Measurements from ENCODE around the gene MARK2. TPM values are rescaled to one million over a fixed set of nuclear protein-coding genes. Genes with fewer than 3 reads are reported as not detected.

The MARK2 gene
- total and polyA plus RNA-seq, 2 donors (not counting 1 experiment from before 2014, with no cell fraction given): 6.4 to 12.3 TPM

DNA sequence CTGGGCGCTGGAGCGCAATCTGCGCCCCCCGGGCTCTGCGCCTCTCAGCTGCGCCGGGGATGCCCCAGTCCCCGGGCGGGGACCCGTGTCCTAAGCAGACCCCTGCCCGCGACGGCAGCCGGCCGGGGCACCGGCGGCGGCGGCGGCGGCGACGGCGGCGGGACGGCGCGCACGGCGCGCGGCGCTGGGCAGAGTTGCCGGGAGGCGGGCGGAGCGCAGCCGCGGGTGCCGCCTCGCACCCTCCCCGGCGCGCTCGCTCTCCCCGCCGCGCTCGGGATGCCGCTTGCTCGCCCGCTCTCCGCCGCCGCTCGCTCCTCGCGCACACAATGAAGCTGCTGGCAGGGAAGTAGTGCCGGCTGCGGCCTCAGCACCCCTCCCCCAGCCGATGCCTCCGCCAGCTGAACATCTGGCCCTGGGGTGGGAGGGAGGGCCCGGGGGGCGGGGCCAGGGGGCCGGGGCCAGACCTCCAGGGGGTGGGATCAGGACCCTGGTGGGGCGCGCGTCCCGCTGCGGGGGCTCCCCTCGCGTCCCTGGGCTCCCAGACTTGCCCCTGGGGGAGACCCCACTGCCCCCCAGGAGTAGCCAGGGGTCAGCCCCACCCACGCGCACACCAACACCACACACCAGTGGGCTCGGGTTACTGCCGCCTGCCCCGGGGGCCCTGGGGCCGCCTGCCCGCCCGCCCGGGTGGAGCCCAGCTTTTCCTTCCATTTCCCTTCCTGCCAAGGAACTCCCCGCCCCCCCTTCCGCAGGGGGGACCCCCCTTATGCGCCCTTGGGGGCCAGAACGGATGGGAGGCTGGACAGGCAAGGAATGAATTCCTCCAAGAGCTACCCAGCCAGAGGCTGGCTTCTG, 78.2 kb downstream of the MARK2 start, which contains the start of gene RCOR2:
TSS of gene RCOR2 (minus strand) at position 328 of the 855 bp plus-strand sequence. CDS start 708 bp downstream, outside the sequence.
- peaks cover 2% of the 10 kb centered on the region for H3K36me3 ChIP-seq (ENCODE audit: control insufficient read depth, insufficient read depth, low read length)
- peak; percentile 80 to 90 for DNase-seq (ENCODE audit: low read depth in 2 of 2)
- no peaks in the 10 kb centered on the region for H3K79me2 ChIP-seq (ENCODE audit: control insufficient read depth, insufficient read depth, low read length)
- H3K9ac ChIP-seq (ENCODE audit: insufficient read depth, low read length): peak within 1 kb of the TSS; percentile 32
- H3K27me3 ChIP-seq (ENCODE audit: control insufficient read depth, insufficient read depth, low read length): peaks cover 3% of the 10 kb centered on the region
- peak within 1 kb of the TSS; percentile 85 for H3K4me2 ChIP-seq (ENCODE audit: extremely low read depth, insufficient read depth, low read length)
- no peaks in the 10 kb centered on the region for H4K20me1 ChIP-seq (ENCODE audit: control insufficient read depth, extremely low read depth, insufficient read depth, low read length)
- H3K4me3 ChIP-seq (replicated peaks in 1 of 4; ENCODE audit: control extremely low read depth in 1 of 4, insufficient read depth in 1 of 4, low read depth in 3 of 4, low read length in 4 of 4): peak within 1 kb of the TSS; percentile 49 to 65 (median 62)
- H3K27ac ChIP-seq (ENCODE audit: insufficient read depth, low read length): peak within 1 kb of the TSS; percentile 27
- peaks cover 19% of the 10 kb centered on the region for H3K4me1 ChIP-seq (ENCODE audit: control insufficient read depth, extremely low read depth, insufficient read depth, low read length)
- TF ChIP-seq EZH2 (IDR thresholded peaks at IDR 0.05; ENCODE audit: low read length, missing control alignments): no peak
- TF ChIP-seq, protein P1, sequence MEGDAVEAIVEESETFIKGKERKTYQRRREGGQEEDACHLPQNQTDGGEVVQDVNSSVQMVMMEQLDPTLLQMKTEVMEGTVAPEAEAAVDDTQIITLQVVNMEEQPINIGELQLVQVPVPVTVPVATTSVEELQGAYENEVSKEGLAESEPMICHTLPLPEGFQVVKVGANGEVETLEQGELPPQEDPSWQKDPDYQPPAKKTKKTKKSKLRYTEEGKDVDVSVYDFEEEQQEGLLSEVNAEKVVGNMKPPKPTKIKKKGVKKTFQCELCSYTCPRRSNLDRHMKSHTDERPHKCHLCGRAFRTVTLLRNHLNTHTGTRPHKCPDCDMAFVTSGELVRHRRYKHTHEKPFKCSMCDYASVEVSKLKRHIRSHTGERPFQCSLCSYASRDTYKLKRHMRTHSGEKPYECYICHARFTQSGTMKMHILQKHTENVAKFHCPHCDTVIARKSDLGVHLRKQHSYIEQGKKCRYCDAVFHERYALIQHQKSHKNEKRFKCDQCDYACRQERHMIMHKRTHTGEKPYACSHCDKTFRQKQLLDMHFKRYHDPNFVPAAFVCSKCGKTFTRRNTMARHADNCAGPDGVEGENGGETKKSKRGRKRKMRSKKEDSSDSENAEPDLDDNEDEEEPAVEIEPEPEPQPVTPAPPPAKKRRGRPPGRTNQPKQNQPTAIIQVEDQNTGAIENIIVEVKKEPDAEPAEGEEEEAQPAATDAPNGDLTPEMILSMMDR (conservative IDR thresholded peaks at IDR 0.05 in 1 of 2, IDR thresholded peaks at IDR 0.05 in 1 of 2; ENCODE audit: low read depth in 1 of 2, low read length in 2 of 2): no peak
- no peaks in the 10 kb centered on the region for H3K9me3 ChIP-seq (ENCODE audit: control insufficient read depth, insufficient read depth, low read depth, low read length)
- peak within 1 kb of the TSS; percentile 49 for H2AFZ ChIP-seq (ENCODE audit: low read length)

DNA sequence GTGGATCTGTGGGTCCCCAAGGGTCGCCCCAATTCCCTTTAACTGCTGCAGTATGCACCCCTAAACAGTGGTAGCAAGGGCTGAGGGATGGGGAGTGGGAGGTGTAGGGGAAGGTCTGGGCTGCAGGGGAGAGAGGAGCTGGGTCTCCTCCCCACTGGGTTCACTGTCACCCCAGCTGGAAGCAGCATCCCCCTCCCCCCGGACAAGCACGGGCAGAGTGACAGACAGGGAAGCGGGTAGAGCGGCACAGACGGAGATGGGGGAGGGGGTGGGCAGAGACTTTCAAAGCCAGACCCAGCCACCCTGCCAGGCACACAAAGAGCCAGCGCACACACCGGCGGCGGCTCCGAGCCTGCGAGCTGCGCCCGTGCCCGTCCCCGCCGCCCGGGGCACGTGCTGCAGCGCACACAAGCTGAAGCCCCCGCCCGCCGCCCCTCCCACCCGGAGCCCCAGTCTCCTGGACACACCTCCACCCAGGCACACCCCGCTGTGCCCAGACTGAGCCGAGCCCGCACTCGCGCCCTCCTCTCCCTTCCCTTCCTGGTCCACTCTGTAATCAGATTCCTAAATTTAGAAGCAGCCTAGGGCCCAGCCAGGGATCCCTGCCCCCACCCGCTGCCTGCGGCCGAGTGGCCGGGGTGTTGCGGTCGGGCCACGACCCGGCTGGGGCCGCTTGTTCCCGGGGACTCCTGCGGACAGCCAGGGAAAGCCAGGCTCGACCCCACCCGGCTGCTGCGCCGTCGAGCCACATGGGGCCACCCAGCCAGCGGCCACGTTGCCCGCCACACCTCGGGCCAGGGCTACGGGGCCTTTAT, 79.0 kb downstream of the MARK2 start:
- no peaks in the 10 kb centered on the region for H3K9me3 ChIP-seq (ENCODE audit: control insufficient read depth, insufficient read depth, low read depth, low read length)
- no peak for TF ChIP-seq EZH2 (IDR thresholded peaks at IDR 0.05; ENCODE audit: low read length, missing control alignments)
- TF ChIP-seq, protein P1 (conservative IDR thresholded peaks at IDR 0.05 in 1 of 2, IDR thresholded peaks at IDR 0.05 in 1 of 2; ENCODE audit: low read depth in 1 of 2, low read length in 2 of 2): no peak
- H3K4me3 ChIP-seq (replicated peaks in 1 of 4; ENCODE audit: control extremely low read depth in 1 of 4, insufficient read depth in 1 of 4, low read depth in 3 of 4, low read length in 4 of 4): peak overlapping the region in 3 of 4 experiments; percentile 10 to 50 (median 43)
- peak overlapping the region; percentile 23 for H2AFZ ChIP-seq (ENCODE audit: low read length)
- H3K9ac ChIP-seq (ENCODE audit: insufficient read depth, low read length): peak overlapping the region; percentile 30
- H3K36me3 ChIP-seq (ENCODE audit: control insufficient read depth, insufficient read depth, low read length): peaks cover 2% of the 10 kb centered on the region
- H3K79me2 ChIP-seq (ENCODE audit: control insufficient read depth, insufficient read depth, low read length): no peaks in the 10 kb centered on the region
- peak overlapping the region; percentile 81 for H3K4me2 ChIP-seq (ENCODE audit: extremely low read depth, insufficient read depth, low read length)
- peak in 1 of 2 donors; percentile 63 for DNase-seq (ENCODE audit: low read depth in 2 of 2)
- peak overlapping the region; percentile 54 for H3K27ac ChIP-seq (ENCODE audit: insufficient read depth, low read length)
- H3K4me1 ChIP-seq (ENCODE audit: control insufficient read depth, extremely low read depth, insufficient read depth, low read length): peaks cover 19% of the 10 kb centered on the region
- no peaks in the 10 kb centered on the region for H4K20me1 ChIP-seq (ENCODE audit: control insufficient read depth, extremely low read depth, insufficient read depth, low read length)
- peaks cover 6% of the 10 kb centered on the region for H3K27me3 ChIP-seq (ENCODE audit: control insufficient read depth, insufficient read depth, low read length)
